Measurements from ENCODE around the gene HADH. TPM values are rescaled to one million over a fixed set of nuclear protein-coding genes. Genes with fewer than 3 reads are reported as not detected.
A peak's percentile ranks its signal among the peaks of the same experiment; 100 is the strongest.

Gene HADH
- polyA plus RNA-seq, 1 donor, result 195 TPM

- Histone ChIP-seq H3K4me1 (ENCODE audit: control insufficient read depth, insufficient read depth, low read length) (peaks cover 25% of the 10 kb centered on the region), H3K27ac (ENCODE audit: low read length) (peak overlapping the region; percentile 76), H3K27me3 (ENCODE audit: control insufficient read depth, insufficient read depth, low read length) (no peaks in the 10 kb centered on the region), H3K36me3 (ENCODE audit: control insufficient read depth, insufficient read depth, low read length) (peaks cover 12% of the 10 kb centered on the region), H3K9me3 (ENCODE audit: control insufficient read depth, low read depth, low read length) (no peaks in the 10 kb centered on the region), H3K4me3 (ENCODE audit: low read length) (peak overlapping the region; percentile 92)
- WGBS (ENCODE audit: insufficient coverage, low lambda C conversion rate), result 50% methylated on average over 2 of the region's 3 CpGs
- peak in 1 of 2 donors; percentile 34 for DNase-seq
These were observed 2.4 kb downstream of the HADH start for GRCh38 chr4:107991945-107992630.

DNA sequence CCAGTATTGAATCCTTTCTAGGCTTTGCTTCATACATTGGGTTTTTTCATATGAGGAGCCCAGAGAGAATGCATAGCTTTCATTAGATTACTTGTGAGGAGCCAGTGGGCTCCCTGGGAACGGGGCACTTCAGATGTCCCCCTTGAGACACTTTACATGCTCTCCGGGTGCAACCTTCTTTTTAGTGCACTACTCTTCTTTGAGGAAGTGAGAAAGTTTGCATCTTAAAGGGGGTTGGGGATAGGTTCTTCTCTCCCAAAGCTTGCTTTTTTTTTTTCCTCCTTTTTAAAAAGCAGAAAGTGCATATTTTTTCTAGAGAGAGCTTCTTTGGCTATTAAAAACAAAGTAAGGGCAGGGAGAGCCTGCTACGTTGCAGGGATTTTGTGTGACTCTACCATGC lies 4.3 kb downstream of the HADH start:
- H3K4me3 ChIP-seq (ENCODE audit: low read length), result no peak overlapping the region
- no peaks in the 10 kb centered on the region for H3K9me3 ChIP-seq (ENCODE audit: control insufficient read depth, low read depth, low read length)
- H3K4me1 ChIP-seq (ENCODE audit: control insufficient read depth, insufficient read depth, low read length), result peaks cover 10% of the 10 kb centered on the region
- H3K36me3 ChIP-seq (ENCODE audit: control insufficient read depth, insufficient read depth, low read length), result peaks cover 23% of the 10 kb centered on the region
- H3K27me3 ChIP-seq (ENCODE audit: control insufficient read depth, insufficient read depth, low read length), result no peaks in the 10 kb centered on the region
- no CpG with 5 or more reads among the region's 3 CpGs for WGBS (ENCODE audit: insufficient coverage, low lambda C conversion rate)
- no peak for DNase-seq
- H3K27ac ChIP-seq (ENCODE audit: low read length), result peak overlapping the region; percentile 13

DNA sequence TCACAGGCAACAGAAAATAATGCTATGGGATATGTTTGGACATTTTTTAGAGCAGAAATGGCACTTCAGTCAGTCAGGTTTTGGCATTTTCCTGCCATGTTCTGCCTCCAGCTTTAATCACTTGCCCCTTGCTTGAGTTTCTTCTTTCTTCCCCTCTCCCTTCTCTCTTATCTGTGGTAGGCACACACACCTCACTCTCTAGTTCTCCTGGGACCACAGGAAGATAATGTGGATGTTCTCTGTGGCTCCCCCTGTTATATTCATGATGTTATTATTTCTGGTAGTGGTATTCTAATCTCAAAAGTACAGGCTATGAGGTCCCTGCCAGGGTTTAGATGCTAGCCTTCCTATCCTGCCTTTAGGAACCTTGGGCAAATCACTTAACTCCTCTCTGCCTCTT lies 5.2 kb downstream of the HADH start:
- Histone ChIP-seq H3K27ac (ENCODE audit: low read length) (no peak overlapping the region), H3K4me1 (ENCODE audit: control insufficient read depth, insufficient read depth, low read length) (peaks cover 10% of the 10 kb centered on the region)

DNA sequence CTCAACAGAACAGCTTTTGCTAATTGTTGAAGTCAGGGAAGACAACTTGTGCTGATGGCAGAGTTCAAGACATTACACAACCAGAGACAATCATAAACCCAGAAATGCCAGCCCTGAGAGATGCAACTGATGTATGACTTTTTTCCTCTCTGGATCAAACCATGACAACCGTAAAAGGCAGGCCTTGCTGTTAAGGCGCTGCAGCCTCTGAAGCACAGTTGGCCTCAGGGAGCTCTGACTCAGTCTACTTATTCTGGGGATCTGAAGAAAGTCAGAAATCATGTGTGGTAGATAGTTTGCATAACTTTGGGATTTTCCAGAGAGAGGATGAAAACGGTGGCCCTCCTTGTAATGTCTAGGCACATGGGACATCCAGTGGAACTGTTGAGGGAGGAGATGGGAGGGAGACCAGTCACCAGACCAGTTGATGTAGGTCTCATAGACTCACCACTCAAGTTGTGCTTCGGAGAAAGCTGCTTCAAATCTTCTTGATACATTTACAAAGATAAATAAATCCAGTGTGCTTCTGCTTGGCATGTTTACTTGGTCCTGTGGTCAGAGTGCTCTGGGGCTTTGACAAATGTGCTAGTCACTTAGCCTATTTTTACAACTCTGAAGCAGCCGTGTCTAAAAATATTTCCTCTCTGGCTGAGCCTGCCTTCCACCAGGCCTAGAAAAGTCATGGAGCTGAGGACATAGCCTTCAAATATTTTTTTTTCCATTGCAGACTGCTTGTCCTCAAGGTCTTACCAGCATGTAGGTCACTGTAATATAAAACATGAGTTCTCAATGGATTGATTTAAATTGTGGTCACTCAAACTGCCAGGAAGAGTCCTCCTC lies 7.5 kb downstream of the HADH start:
- Histone ChIP-seq H3K9me3 (ENCODE audit: control insufficient read depth, low read depth, low read length) (no peaks in the 10 kb centered on the region), H3K4me1 (ENCODE audit: control insufficient read depth, insufficient read depth, low read length) (peaks cover 10% of the 10 kb centered on the region), H3K27me3 (ENCODE audit: control insufficient read depth, insufficient read depth, low read length) (no peaks in the 10 kb centered on the region), H3K27ac (ENCODE audit: low read length) (no peak overlapping the region), H3K36me3 (ENCODE audit: control insufficient read depth, insufficient read depth, low read length) (peaks cover 28% of the 10 kb centered on the region), H3K4me3 (ENCODE audit: low read length) (no peak overlapping the region)
- DNase-seq, result no peak
- WGBS (ENCODE audit: insufficient coverage, low lambda C conversion rate), result no CpG with 5 or more reads among the region's 5 CpGs

More for the DNA sequence above, 5.2 kb downstream of the HADH start:
- Histone ChIP-seq H3K36me3 (ENCODE audit: control insufficient read depth, insufficient read depth, low read length) (peaks cover 24% of the 10 kb centered on the region), H3K27me3 (ENCODE audit: control insufficient read depth, insufficient read depth, low read length) (no peaks in the 10 kb centered on the region), H3K9me3 (ENCODE audit: control insufficient read depth, low read depth, low read length) (no peaks in the 10 kb centered on the region), H3K4me3 (ENCODE audit: low read length) (no peak overlapping the region)
- no peak for DNase-seq

DNA sequence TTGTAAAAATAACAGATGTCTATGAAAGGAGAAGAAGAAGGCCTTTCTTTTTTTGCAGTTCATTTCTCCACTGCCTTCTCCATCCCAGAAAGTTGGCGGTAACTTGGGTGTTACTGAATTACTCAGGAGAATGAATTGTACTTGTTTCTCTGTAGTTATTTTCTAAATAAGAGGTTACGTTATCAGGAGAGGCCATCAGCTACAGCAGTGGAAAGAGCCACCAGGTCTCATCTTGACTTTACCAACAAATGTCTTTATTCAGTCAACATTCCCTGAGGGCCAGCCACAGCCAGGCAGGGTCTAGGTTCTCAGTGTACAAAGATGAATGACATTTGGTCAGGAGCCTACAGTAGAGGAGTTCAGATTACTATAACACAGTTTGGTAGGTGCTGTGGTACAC lies 8.1 kb downstream of the HADH start:
- peaks cover 10% of the 10 kb centered on the region for H3K4me1 ChIP-seq (ENCODE audit: control insufficient read depth, insufficient read depth, low read length)
- WGBS (ENCODE audit: insufficient coverage, low lambda C conversion rate), result no CpG with 5 or more reads among the region's 2 CpGs
- H3K27ac ChIP-seq (ENCODE audit: low read length), result no peak overlapping the region

DNA sequence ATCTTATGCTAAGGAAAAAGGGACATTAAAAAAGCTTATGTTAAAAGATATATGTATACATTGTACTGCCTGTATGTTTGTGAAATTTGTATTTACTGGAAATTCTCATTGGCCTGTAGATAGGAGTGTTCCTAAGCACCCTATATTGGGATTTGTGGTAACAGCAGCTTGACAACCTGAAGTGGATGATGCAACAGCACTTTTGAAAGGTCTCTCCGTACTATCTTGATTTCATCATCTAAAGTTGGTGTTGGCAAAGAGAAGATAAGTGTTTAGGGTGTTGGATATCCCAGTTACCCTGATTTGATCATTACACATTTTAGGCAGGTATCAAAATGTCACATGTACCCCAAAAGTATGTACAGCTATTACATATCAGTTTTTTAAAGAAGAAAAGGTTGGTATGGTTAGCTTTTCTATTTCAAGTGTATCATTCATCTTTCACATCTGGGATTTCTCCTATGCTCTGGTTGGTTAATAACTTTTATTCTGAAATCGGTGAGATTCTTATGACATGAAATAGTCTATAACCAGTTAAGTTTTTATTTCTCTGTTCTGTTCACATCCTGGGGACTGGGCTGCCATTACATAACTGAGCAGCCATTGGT lies 10.3 kb downstream of the HADH start:
- Histone ChIP-seq H3K27ac (ENCODE audit: low read length) (no peak overlapping the region), H3K4me1 (ENCODE audit: control insufficient read depth, insufficient read depth, low read length) (peaks cover 3% of the 10 kb centered on the region), H3K9me3 (ENCODE audit: control insufficient read depth, low read depth, low read length) (no peaks in the 10 kb centered on the region), H3K36me3 (ENCODE audit: control insufficient read depth, insufficient read depth, low read length) (peaks cover 30% of the 10 kb centered on the region), H3K27me3 (ENCODE audit: control insufficient read depth, insufficient read depth, low read length) (no peaks in the 10 kb centered on the region), H3K4me3 (ENCODE audit: low read length) (no peak overlapping the region)
- WGBS (ENCODE audit: insufficient coverage, low lambda C conversion rate), result 100% methylated on average over 1 of the region's 2 CpGs
- DNase-seq, result no peak

More for the DNA sequence above, 8.1 kb downstream of the HADH start:
- H3K27me3 ChIP-seq (ENCODE audit: control insufficient read depth, insufficient read depth, low read length), result no peaks in the 10 kb centered on the region
- H3K36me3 ChIP-seq (ENCODE audit: control insufficient read depth, insufficient read depth, low read length), result peaks cover 28% of the 10 kb centered on the region
- no peak overlapping the region for H3K4me3 ChIP-seq (ENCODE audit: low read length)
- H3K9me3 ChIP-seq (ENCODE audit: control insufficient read depth, low read depth, low read length), result no peaks in the 10 kb centered on the region
- no peak for DNase-seq

- DNase-seq, result no peak
- Histone ChIP-seq H3K4me3 (ENCODE audit: low read length) (no peak overlapping the region), H3K4me1 (ENCODE audit: control insufficient read depth, insufficient read depth, low read length) (peaks cover 13% of the 10 kb centered on the region), H3K36me3 (ENCODE audit: control insufficient read depth, insufficient read depth, low read length) (peaks cover 22% of the 10 kb centered on the region), H3K27me3 (ENCODE audit: control insufficient read depth, insufficient read depth, low read length) (no peaks in the 10 kb centered on the region), H3K27ac (ENCODE audit: low read length) (no peak overlapping the region), H3K9me3 (ENCODE audit: control insufficient read depth, low read depth, low read length) (no peaks in the 10 kb centered on the region)
- WGBS (ENCODE audit: insufficient coverage, low lambda C conversion rate), result no CpG with 5 or more reads among the region's 3 CpGs
These were observed 11.9 kb downstream of the HADH start for GRCh38 chr4:108001540-108002135.

GRCh38 chr4:108003982-108004515 lies 14.4 kb downstream of the HADH start:
- no CpG with 5 or more reads among the region's 4 CpGs for WGBS (ENCODE audit: insufficient coverage, low lambda C conversion rate)
- Histone ChIP-seq H3K9me3 (ENCODE audit: control insufficient read depth, low read depth, low read length) (no peaks in the 10 kb centered on the region), H3K27me3 (ENCODE audit: control insufficient read depth, insufficient read depth, low read length) (no peaks in the 10 kb centered on the region), H3K27ac (ENCODE audit: low read length) (no peak overlapping the region), H3K4me1 (ENCODE audit: control insufficient read depth, insufficient read depth, low read length) (peaks cover 13% of the 10 kb centered on the region), H3K4me3 (ENCODE audit: low read length) (no peak overlapping the region), H3K36me3 (ENCODE audit: control insufficient read depth, insufficient read depth, low read length) (peaks cover 6% of the 10 kb centered on the region)
- no peak for DNase-seq

- peaks cover 6% of the 10 kb centered on the region for H3K36me3 ChIP-seq (ENCODE audit: control insufficient read depth, insufficient read depth, low read length)
These were observed 15.0 kb downstream of the HADH start for GRCh38 chr4:108004646-108005045.

DNA sequence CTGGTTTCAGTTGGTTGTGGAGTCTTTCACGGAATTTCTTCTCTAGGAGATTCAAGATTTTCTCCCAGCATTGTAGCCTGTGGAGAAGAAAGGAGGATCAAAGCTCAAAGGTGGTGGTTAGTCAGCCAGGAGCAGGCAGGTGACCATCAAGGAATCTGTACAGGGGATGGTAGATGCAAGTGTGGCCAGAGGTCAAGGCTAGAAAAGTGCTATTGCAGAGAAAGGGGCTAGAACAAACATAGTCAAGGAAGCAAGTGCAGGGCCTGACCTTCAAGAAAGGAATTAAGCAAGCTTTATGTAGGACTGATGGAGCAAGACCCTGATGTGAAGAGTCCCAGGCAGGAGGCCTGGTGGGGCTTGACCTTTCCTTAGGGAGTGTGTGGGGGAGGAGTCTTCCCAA lies 16.1 kb downstream of the HADH start:
- peak; percentile 43 to 69 for DNase-seq
- Histone ChIP-seq H3K27me3 (ENCODE audit: control insufficient read depth, insufficient read depth, low read length) (no peaks in the 10 kb centered on the region), H3K9me3 (ENCODE audit: control insufficient read depth, low read depth, low read length) (no peaks in the 10 kb centered on the region), H3K27ac (ENCODE audit: low read length) (peak overlapping the region; percentile 74), H3K4me3 (ENCODE audit: low read length) (no peak overlapping the region), H3K4me1 (ENCODE audit: control insufficient read depth, insufficient read depth, low read length) (peaks cover 13% of the 10 kb centered on the region), H3K36me3 (ENCODE audit: control insufficient read depth, insufficient read depth, low read length) (peaks cover 3% of the 10 kb centered on the region)
- no CpG with 5 or more reads among the region's 1 CpG for WGBS (ENCODE audit: insufficient coverage, low lambda C conversion rate)

More at GRCh38 chr4:108004646-108005045, 15.0 kb downstream of the HADH start:
- DNase-seq, result no peak
- Histone ChIP-seq H3K27ac (ENCODE audit: low read length) (no peak overlapping the region), H3K9me3 (ENCODE audit: control insufficient read depth, low read depth, low read length) (no peaks in the 10 kb centered on the region), H3K4me1 (ENCODE audit: control insufficient read depth, insufficient read depth, low read length) (peaks cover 13% of the 10 kb centered on the region), H3K4me3 (ENCODE audit: low read length) (no peak overlapping the region), H3K27me3 (ENCODE audit: control insufficient read depth, insufficient read depth, low read length) (no peaks in the 10 kb centered on the region)
- WGBS (ENCODE audit: insufficient coverage, low lambda C conversion rate), result no CpG with 5 or more reads among the region's 2 CpGs
